Measurements from ENCODE around the gene RNU1-3.
"Not testable (repeated sequence)": the region's sequence is repeated elsewhere in the genome, so short reads cannot be mapped to it uniquely, and the experiment has no call there.

The RNU1-3 gene

DNA sequence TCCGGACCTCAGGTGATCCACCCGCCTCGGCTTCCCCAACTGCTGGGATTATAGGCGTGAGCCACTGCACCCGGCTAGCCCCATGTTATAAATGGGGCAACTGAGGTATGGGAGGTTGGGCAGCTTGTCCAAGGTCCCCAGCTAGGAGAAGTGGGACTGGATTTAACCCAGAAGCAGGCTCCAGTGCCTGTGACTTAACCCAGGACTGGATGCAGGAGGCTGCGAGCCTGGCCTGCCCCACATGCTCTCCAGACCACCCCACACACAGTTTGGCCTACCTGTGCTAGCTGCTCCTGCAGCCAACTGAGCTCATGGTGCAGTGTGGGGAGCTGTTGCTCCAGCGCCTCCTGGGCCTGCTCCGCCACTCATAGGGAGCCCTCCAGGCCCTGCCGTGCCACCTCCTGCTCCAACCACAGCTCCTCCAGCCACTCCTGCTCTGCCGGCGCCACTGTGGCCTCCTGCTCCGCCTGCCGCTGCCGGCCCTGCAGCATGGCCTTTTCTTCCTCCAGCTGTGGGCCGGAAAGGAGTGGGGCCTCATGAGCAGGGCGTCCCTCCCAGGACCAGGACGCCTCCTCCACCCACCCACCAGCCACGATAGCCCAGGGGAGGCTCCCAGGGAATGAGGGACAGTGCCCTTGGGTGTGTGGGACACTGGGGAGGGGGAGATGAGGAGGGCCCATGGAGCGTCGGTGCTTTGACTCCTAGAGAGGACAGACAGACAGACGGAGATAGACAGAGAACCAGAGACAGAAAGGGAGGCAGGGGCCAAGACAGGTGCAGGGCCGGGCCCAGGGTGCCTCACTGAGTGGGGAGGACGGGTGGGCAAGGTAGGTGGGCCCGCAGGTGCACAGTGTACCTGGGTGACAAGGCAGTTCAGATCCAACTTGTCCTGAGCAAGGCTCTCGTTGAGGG lies 41.0 kb downstream of the RNU1-3 start:
- no peak for DNase-seq
- H3K4me1 Mint-ChIP-seq: peaks cover 8% of the 10 kb centered on the region
- H3K36me3 Mint-ChIP-seq (ENCODE audit: low read depth): peaks cover 44% of the 10 kb centered on the region
- no peaks in the 10 kb centered on the region for H3K9me3 Mint-ChIP-seq
- H3K4me3 Mint-ChIP-seq: no peak overlapping the region
- TF ChIP-seq, protein P1, sequence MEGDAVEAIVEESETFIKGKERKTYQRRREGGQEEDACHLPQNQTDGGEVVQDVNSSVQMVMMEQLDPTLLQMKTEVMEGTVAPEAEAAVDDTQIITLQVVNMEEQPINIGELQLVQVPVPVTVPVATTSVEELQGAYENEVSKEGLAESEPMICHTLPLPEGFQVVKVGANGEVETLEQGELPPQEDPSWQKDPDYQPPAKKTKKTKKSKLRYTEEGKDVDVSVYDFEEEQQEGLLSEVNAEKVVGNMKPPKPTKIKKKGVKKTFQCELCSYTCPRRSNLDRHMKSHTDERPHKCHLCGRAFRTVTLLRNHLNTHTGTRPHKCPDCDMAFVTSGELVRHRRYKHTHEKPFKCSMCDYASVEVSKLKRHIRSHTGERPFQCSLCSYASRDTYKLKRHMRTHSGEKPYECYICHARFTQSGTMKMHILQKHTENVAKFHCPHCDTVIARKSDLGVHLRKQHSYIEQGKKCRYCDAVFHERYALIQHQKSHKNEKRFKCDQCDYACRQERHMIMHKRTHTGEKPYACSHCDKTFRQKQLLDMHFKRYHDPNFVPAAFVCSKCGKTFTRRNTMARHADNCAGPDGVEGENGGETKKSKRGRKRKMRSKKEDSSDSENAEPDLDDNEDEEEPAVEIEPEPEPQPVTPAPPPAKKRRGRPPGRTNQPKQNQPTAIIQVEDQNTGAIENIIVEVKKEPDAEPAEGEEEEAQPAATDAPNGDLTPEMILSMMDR (IDR thresholded peaks at IDR 0.05): no peak
- H3K27ac Mint-ChIP-seq: peak overlapping the region; percentile 31
- H3K27me3 Mint-ChIP-seq (ENCODE audit: low read depth, poor library complexity): peaks cover 4% of the 10 kb centered on the region

- not testable (repeated sequence) for H3K27ac Mint-ChIP-seq; DNase-seq; H3K4me1 Mint-ChIP-seq; H3K27me3 Mint-ChIP-seq (ENCODE audit: low read depth, poor library complexity); H3K4me3 Mint-ChIP-seq; H3K9me3 Mint-ChIP-seq
- peaks cover 30% of the 10 kb centered on the region for H3K36me3 Mint-ChIP-seq (ENCODE audit: low read depth)
Measured at GRCh38 chr1:16623812-16624719, 42.7 kb downstream of the RNU1-3 start.

GRCh38 chr1:16623337-16623736 lies 43.4 kb downstream of the RNU1-3 start:
- not testable (repeated sequence) for H3K9me3 Mint-ChIP-seq; H3K27ac Mint-ChIP-seq; H3K4me1 Mint-ChIP-seq; DNase-seq; H3K4me3 Mint-ChIP-seq; H3K27me3 Mint-ChIP-seq (ENCODE audit: low read depth, poor library complexity)
- H3K36me3 Mint-ChIP-seq (ENCODE audit: low read depth): peaks cover 23% of the 10 kb centered on the region

- H3K36me3 Mint-ChIP-seq (ENCODE audit: low read depth): peaks cover 13% of the 10 kb centered on the region
- H3K4me1 Mint-ChIP-seq; H3K9me3 Mint-ChIP-seq; H3K27me3 Mint-ChIP-seq (ENCODE audit: low read depth, poor library complexity); H3K4me3 Mint-ChIP-seq; H3K27ac Mint-ChIP-seq: not testable (repeated sequence)
- peak; percentile 18 for DNase-seq
Measured at GRCh38 chr1:16621681-16622315, 45.0 kb downstream of the RNU1-3 start.

DNA sequence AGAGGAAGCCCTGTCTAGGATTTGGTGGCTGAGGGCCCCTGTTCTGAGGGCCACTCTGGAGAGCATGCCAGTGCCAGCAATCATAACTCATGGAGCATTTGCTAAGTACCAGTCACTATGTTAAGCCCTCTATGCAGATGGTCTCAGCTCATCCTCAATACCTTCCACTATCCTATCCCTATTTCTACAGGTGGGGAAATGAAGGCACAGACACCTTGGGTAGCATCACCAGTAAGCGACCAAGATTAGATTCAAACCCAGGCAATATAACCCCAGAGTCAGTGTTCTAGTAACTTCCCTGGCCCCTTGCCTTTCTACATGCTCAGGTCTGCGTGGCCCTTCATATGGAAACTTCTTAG lies 45.5 kb downstream of the RNU1-3 start:
- TF ChIP-seq, protein P1 (IDR thresholded peaks at IDR 0.05): peak; percentile 63
- peaks cover 9% of the 10 kb centered on the region for H3K36me3 Mint-ChIP-seq (ENCODE audit: low read depth)
- H3K4me3 Mint-ChIP-seq: no peak overlapping the region
- H3K27me3 Mint-ChIP-seq (ENCODE audit: low read depth, poor library complexity): no peaks in the 10 kb centered on the region
- peaks cover 5% of the 10 kb centered on the region for H3K4me1 Mint-ChIP-seq
- H3K9me3 Mint-ChIP-seq: no peaks in the 10 kb centered on the region
- no peak for DNase-seq
- no peak overlapping the region for H3K27ac Mint-ChIP-seq

- DNase-seq: peak; percentile 30
Measured at GRCh38 chr1:16619803-16620501, 46.8 kb downstream of the RNU1-3 start.

GRCh38 chr1:16618719-16619118 lies 48.0 kb downstream of the RNU1-3 start:
- Mint-ChIP-seq H3K36me3 (ENCODE audit: low read depth) (no peaks in the 10 kb centered on the region), H3K4me1 (no peaks in the 10 kb centered on the region), H3K9me3 (no peaks in the 10 kb centered on the region), H3K27ac (no peak overlapping the region), H3K4me3 (no peak overlapping the region), H3K27me3 (ENCODE audit: low read depth, poor library complexity) (no peaks in the 10 kb centered on the region)
- TF ChIP-seq, protein P1 (IDR thresholded peaks at IDR 0.05): no peak
- DNase-seq: peak; percentile 48

More at GRCh38 chr1:16619803-16620501, 46.8 kb downstream of the RNU1-3 start:
- not testable (repeated sequence) for H3K27ac Mint-ChIP-seq; H3K36me3 Mint-ChIP-seq (ENCODE audit: low read depth); H3K4me1 Mint-ChIP-seq; H3K27me3 Mint-ChIP-seq (ENCODE audit: low read depth, poor library complexity); H3K9me3 Mint-ChIP-seq; H3K4me3 Mint-ChIP-seq

All from nephron progenitor cell (in vitro differentiated cells).